BLaER1 treated with 17β-estradiol and CSF1 and Interleukin-3, amounts not matched to agents 10 nM and 100 nM (cell line): ENCODE data around the gene MN1.

ENCODE experiments used
- H3K27ac ChIP-seq, 11 experiments: shearing (Covaris generic); formaldehyde crosslinking; 2 replicates each; pipeline ENCODE4 v1.8.1; 2022
- H3K27me3 ChIP-seq, 11 experiments: shearing (Covaris generic); formaldehyde crosslinking; 2 replicates each; pipeline ENCODE4 v1.8.1; 2022
- H3K36me3 ChIP-seq, 11 experiments: shearing (Covaris generic); formaldehyde crosslinking; 2 replicates each; pipeline ENCODE4 v1.8.1; 2022
- H3K4me1 ChIP-seq, 10 experiments: shearing (Covaris generic); formaldehyde crosslinking; 2 replicates each; pipeline ENCODE4 v1.8.1; 2022
- H3K4me2 ChIP-seq, 11 experiments: shearing (Covaris generic); formaldehyde crosslinking; 2 replicates each; pipeline ENCODE4 v1.8.1; 2022
- H3K4me3 ChIP-seq, 10 experiments: shearing (Covaris generic); formaldehyde crosslinking; 2 replicates each; pipeline ENCODE4 v1.8.1; 2022
- H3K9ac ChIP-seq, 11 experiments: shearing (Covaris generic); formaldehyde crosslinking; 2 replicates each; pipeline ENCODE4 v1.8.1; 2022
- H3K9me3 ChIP-seq, 11 experiments: shearing (Covaris generic); formaldehyde crosslinking; replicated peaks in 1 of 11; 2 replicates each; pipeline ENCODE4 v1.8.1; 2022
- H4K20me1 ChIP-seq, 11 experiments: shearing (Covaris generic); formaldehyde crosslinking; 2 replicates each; pipeline ENCODE4 v1.8.1; 2022
- Cebpa-rat ChIP-seq, 11 experiments: shearing (Covaris generic); IDR thresholded peaks; 2 replicates each; pipeline ENCODE4 v1.8.1; 2022

MN1 gene

DNA sequence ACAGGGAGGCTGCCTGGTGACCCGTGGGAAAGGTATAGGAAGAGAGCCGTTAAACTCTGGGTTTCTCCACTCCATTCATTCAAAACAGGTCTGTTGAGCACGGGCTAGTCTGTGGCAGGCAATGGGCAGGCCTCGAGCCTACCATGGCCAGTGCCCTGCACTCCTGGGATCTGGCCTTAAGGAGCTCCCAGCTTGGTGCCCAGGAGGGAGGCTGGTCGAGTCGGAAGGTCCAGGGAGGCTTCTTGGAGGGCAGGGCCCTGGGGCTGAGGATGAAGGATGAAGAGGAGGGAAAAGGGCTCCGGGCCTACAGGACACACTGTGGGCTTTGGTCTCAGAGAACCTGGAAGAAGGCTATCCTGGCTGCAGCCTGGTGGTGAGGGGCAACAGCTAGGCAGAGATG, 41.9 kb upstream of the MN1 start:
- H3K36me3 ChIP-seq, result peaks cover 16 to 70% (median 35%) of the 10 kb centered on the region in 11 experiments
- H4K20me1 ChIP-seq, result peaks cover 0 to 61% (median 17%) of the 10 kb centered on the region in 11 experiments; a peak in 10 of 22 replicates
- H3K4me2 ChIP-seq, result no peak overlapping the region
- no peaks in the 10 kb centered on the region for H3K27me3 ChIP-seq
- H3K4me1 ChIP-seq, result no peaks in the 10 kb centered on the region
- no peak overlapping the region for H3K27ac ChIP-seq
- H3K4me3 ChIP-seq, result no peak overlapping the region
- no peak overlapping the region for H3K9ac ChIP-seq
- TF ChIP-seq Cebpa-rat (IDR thresholded peaks at IDR 0.05), result no peak
- peaks cover under 1 to 8% (median 3%) of the 10 kb centered on the region in 11 experiments; a peak in 15 of 22 replicates for H3K9me3 ChIP-seq

DNA sequence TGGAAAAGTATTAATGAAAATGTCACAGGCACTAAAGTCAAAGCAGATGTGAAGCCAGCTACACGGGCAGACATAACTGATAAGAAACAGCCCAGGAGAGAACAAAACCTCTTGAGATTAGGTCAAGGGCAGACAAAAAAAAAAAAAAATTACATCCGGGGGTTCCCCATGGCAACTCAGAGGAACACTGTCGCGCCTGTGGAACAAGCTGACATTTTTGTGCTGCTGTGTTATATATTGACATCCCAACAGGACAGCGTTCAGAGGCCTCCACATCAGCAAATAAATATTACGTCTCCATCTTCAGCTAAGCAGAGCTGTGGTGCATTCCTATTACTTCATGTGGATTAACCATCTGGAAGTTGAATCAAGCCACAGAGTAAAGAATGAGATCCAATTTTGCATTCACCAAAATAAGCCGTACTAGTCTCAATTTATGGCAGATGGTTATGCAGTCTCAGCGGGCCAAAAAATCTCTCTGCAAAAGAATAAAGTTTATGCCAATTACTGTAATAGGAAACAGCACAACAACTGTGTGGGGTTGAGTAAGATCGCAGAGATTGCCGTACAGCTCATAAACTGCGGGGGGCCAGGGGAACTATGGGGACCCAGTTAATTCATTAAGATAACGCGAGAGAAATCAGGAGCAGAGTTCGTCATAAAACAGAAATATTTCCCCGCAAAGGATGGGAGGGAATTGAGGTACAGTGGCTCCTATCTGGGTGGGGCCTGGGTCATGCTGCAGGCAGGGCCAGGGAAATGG, 41.3 kb upstream of the MN1 start:
- Histone ChIP-seq H3K9ac (no peak overlapping the region), H3K9me3 (peaks cover 7 to 13% (median 9%) of the 10 kb centered on the region in 11 experiments), H3K4me1 (no peaks in the 10 kb centered on the region), H3K27ac (no peak overlapping the region), H3K4me3 (no peak overlapping the region), H3K27me3 (no peaks in the 10 kb centered on the region), H4K20me1 (peaks cover 0 to 59% (median 17%) of the 10 kb centered on the region in 11 experiments; a peak in 10 of 22 replicates), H3K4me2 (no peak overlapping the region), H3K36me3 (peaks cover 10 to 70% (median 29%) of the 10 kb centered on the region in 11 experiments; a peak in 21 of 22 replicates)
- no peak for TF ChIP-seq Cebpa-rat (IDR thresholded peaks at IDR 0.05)

DNA sequence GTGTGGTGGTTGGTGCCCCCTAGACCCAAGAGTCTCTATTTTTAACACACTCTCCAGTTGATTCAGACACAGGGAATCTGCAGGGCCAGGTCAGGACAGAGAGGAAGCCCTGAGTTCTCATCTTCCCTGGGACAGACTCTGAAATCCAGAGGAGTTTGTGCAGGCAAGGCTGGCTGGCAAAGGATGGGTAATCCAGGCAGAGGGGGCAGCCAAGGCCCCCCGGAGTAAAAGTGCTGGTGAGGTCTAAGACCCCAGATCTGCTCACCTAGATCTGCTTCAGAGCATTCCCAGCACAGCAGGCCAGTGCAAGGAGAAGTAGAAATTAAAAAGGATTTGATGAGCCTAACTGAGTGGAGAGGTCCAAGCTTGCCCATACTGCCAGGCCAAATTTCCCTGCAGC, 40.6 kb upstream of the MN1 start:
- no peak overlapping the region for H3K4me2 ChIP-seq
- peaks cover 0 to 4% (median 0%) of the 10 kb centered on the region in 10 experiments; a peak in 1 of 20 replicates for H3K4me1 ChIP-seq

DNA sequence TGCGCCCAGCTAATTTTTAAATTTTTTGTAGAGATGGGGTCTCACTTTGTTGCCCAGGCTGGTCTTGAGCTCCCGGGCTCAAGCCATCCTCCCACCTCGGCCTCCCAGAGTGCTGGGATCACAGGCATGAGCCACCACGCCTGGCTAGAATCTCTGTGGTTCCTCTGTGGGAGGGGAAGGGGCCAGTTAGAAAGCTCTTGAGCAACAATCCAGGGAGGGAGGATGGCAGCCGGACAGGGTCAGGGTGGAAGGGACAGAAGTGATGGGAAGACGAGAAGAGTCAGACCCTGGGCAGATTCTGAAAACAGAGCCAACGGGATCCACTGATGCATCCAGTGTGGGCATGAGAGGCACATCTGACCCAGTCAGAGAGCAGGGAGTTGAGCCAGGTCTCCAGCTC, 38.9 kb upstream of the MN1 start:
- H3K4me3 ChIP-seq, result no peak overlapping the region
- peaks cover 0 to 49% (median 6%) of the 10 kb centered on the region in 11 experiments; a peak in 11 of 22 replicates for H3K36me3 ChIP-seq
- H3K9ac ChIP-seq, result no peak overlapping the region
- no peak overlapping the region for H3K4me2 ChIP-seq
- TF ChIP-seq Cebpa-rat (IDR thresholded peaks at IDR 0.05), result no peak
- peaks cover 11 to 19% (median 14%) of the 10 kb centered on the region in 11 experiments for H3K9me3 ChIP-seq
- no peak overlapping the region for H3K27ac ChIP-seq
- peaks cover 0 to 35% (median 0%) of the 10 kb centered on the region in 11 experiments; a peak in 8 of 22 replicates for H4K20me1 ChIP-seq
- peaks cover 0 to 4% (median 0%) of the 10 kb centered on the region in 10 experiments; a peak in 1 of 20 replicates for H3K4me1 ChIP-seq
- H3K27me3 ChIP-seq, result no peaks in the 10 kb centered on the region

More for the DNA sequence above, 40.6 kb upstream of the MN1 start:
- peaks cover 11 to 19% (median 14%) of the 10 kb centered on the region in 11 experiments for H3K9me3 ChIP-seq
- H3K27ac ChIP-seq, result no peak overlapping the region
- peaks cover 8 to 65% (median 22%) of the 10 kb centered on the region in 11 experiments; a peak in 18 of 22 replicates for H3K36me3 ChIP-seq
- H4K20me1 ChIP-seq, result peaks cover 0 to 53% (median 16%) of the 10 kb centered on the region in 11 experiments; a peak in 10 of 22 replicates
- no peak overlapping the region for H3K4me3 ChIP-seq
- H3K27me3 ChIP-seq, result no peaks in the 10 kb centered on the region
- no peak for TF ChIP-seq Cebpa-rat (IDR thresholded peaks at IDR 0.05)
- no peak overlapping the region for H3K9ac ChIP-seq

DNA sequence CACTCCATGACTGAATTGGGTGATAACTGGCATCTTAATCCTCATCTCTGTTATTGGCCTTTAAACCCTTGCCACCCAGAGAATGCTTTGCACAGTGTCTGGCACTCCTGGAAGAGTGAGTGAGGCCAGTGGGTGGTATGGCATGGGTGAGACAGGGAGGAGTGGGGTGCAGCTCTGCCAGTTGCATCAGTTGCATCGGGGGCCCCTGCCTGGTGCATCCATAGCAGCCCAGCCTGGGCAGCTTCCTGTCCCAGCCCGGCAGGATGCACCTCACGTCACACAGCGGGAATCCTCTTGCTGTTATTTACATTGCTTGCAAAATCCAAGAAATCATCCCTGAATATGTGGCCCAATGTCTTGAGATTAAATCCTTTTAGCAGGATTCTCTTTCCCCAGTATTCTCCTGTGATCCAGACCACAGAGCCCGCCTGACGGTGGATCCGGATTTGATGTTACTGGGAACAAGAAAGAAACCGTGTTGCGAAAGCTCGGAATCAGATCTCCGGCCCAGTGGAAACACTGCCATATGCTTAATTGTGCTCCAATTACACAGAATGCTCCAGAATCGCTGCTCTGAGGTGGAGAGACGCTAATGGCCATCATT, 37.6 kb upstream of the MN1 start:
- peaks cover 0 to 23% (median 0%) of the 10 kb centered on the region in 11 experiments; a peak in 8 of 22 replicates for H4K20me1 ChIP-seq
- H3K4me2 ChIP-seq, result no peak overlapping the region
- H3K4me1 ChIP-seq, result peaks cover 0 to 4% (median 0%) of the 10 kb centered on the region in 10 experiments; a peak in 1 of 20 replicates
- H3K27me3 ChIP-seq, result no peaks in the 10 kb centered on the region
- no peak for TF ChIP-seq Cebpa-rat (IDR thresholded peaks at IDR 0.05)
- H3K9me3 ChIP-seq, result peaks cover 11 to 19% (median 14%) of the 10 kb centered on the region in 11 experiments
- H3K36me3 ChIP-seq, result peaks cover 0 to 49% (median 6%) of the 10 kb centered on the region in 11 experiments; a peak in 10 of 22 replicates
- H3K4me3 ChIP-seq, result no peak overlapping the region
- H3K9ac ChIP-seq, result no peak overlapping the region
- no peak overlapping the region for H3K27ac ChIP-seq

DNA sequence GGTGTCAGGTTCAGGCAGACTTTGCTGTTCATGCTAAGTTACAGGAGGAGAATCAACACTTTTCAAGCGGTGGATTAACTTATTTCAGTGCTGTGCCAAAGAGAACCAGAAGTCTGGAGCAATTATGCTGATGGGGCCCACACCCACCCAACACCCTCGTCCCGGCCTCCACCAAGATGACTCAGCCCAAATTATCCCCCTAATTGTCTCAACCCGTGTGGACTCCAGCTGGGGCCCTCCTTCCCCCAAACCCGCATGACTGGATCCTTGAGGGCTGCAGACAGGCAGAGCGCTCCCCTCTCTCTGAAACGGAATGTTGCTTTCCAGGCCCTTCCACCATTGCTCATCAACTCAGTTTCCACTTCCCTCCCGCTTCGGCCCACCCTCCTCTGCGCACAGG, 34.6 kb upstream of the MN1 start:
- Histone ChIP-seq H3K9ac (no peak overlapping the region), H3K4me3 (no peak overlapping the region), H4K20me1 (peaks cover 0 to 8% (median 0%) of the 10 kb centered on the region in 11 experiments; a peak in 3 of 22 replicates), H3K36me3 (peaks cover 0 to 23% (median 4%) of the 10 kb centered on the region in 11 experiments; a peak in 9 of 22 replicates), H3K4me2 (no peak overlapping the region), H3K27ac (no peak overlapping the region), H3K27me3 (no peaks in the 10 kb centered on the region), H3K4me1 (peaks cover 0 to 4% (median 0%) of the 10 kb centered on the region in 10 experiments; a peak in 1 of 20 replicates), H3K9me3 (peaks cover 11 to 19% (median 14%) of the 10 kb centered on the region in 11 experiments)
- TF ChIP-seq Cebpa-rat (IDR thresholded peaks at IDR 0.05), result no peak

DNA sequence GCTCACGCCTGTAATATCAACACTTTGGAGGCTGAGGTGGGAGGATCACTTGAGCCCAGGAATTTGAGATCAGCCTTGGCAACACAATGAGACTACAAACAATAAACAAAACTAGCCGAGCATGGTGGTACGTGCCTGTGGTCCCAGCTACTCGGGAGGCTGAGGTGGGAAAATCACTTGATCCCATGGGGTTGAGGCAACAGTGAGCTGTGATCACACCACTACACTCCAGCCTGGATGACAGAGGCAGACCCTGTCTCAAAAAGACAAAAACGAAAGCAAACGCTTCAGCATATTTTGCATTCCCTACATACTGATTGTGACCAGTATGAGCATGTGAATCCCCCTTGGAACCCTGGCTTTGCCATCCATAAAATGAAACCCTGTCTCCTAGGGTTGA, 33.9 kb upstream of the MN1 start:
- H3K27ac ChIP-seq, result no peak overlapping the region
- H3K9ac ChIP-seq, result no peak overlapping the region
- peaks cover 0 to 4% (median 0%) of the 10 kb centered on the region in 10 experiments; a peak in 1 of 20 replicates for H3K4me1 ChIP-seq
- H3K4me3 ChIP-seq, result no peak overlapping the region
- H3K36me3 ChIP-seq, result peaks cover 0 to 16% (median 0%) of the 10 kb centered on the region in 11 experiments; a peak in 7 of 22 replicates
- H3K27me3 ChIP-seq, result no peaks in the 10 kb centered on the region
- peaks cover 0 to 3% (median 0%) of the 10 kb centered on the region in 11 experiments; a peak in 3 of 22 replicates for H4K20me1 ChIP-seq
- H3K9me3 ChIP-seq, result peaks cover 11 to 19% (median 14%) of the 10 kb centered on the region in 11 experiments
- H3K4me2 ChIP-seq, result no peak overlapping the region
- TF ChIP-seq Cebpa-rat (IDR thresholded peaks at IDR 0.05), result no peak

DNA sequence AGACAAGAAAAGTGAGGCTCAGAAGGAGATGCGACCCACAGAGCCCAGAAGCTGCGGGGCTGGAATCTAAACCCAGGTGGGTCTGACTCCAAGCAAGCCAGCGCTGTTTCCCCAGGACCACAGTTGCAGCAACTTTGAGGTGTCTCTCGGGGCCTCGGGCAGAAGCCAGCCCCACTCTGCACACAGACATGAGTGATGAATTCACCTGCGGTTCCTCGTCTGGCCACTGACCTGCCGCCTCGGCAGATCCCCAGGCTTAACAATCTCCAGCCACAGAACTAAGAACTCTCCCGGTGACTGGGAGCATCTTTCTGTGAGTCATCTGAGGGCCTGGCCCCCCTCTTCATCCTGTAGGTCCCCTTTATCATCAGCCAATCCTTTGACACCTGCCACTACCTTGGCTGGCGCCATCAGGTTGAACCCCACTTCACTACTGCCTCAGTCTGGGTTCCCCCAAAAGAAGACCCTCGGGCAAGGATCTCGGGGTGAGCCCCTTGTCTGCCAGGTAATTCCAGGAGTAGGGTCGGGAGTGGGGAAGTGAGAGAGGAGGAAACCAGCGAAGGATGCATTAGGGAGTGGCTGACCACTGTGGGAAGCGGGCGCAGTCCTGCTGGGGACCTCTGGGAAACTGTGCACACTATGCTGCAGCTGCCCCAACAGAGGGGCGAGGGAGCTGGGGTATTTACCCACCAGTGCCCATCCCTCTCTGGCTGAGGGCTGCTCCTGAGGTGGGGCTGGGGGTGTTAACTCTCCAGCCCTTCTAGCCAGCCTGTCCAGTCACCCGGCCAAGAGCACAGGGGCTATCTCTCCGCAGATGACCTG, 33.0 kb upstream of the MN1 start:
- Histone ChIP-seq H3K4me1 (peaks cover 0 to 5% (median 0%) of the 10 kb centered on the region in 10 experiments; a peak in 1 of 20 replicates), H3K27me3 (no peaks in the 10 kb centered on the region), H3K27ac (no peak overlapping the region), H3K9ac (no peak overlapping the region), H3K4me2 (no peak overlapping the region), H3K4me3 (no peak overlapping the region), H3K9me3 (peaks cover 11 to 19% (median 14%) of the 10 kb centered on the region in 11 experiments), H3K36me3 (peaks cover 0 to 11% (median 0%) of the 10 kb centered on the region in 11 experiments; a peak in 6 of 22 replicates), H4K20me1 (no peaks in the 10 kb centered on the region; a peak in 2 of 22 replicates)
- TF ChIP-seq Cebpa-rat (IDR thresholded peaks at IDR 0.05), result no peak
